HL-60 (cell line): ENCODE results near the gene SYCN.

Experiments
- DNase-seq, 2 experiments: peaks; one replicate each; pipeline ENCODE4 v3.0.0-alpha.2; 2010 to 2020; ENCODE audit warnings: low read depth in 1 of 2, low spot score in 1 of 2
- H3K27ac ChIP-seq: fragments of 250-450 bp; sonication (Bioruptor Pico); replicated peaks from 2 replicates; pipeline ENCODE4 v1.5.1; 2020; ENCODE audit warnings: mild to moderate bottlenecking, moderate library complexity
- H3K27me3 ChIP-seq: fragments of 250-450 bp; sonication (Bioruptor Pico); 2 replicates; pipeline ENCODE4 v1.5.1; 2021; ENCODE audit warnings: mild to moderate bottlenecking, moderate library complexity; ENCODE audit not compliant: insufficient read depth, poor library complexity, severe bottlenecking
- H3K4me3 ChIP-seq: replicated peaks from 2 replicates; pipeline ENCODE4 v1.5.1; 2011; ENCODE audit warnings: mild to moderate bottlenecking, control low read depth, low read length; ENCODE audit not compliant: insufficient read depth
- CTCF ChIP-seq: IDR thresholded peaks from one replicate; pipeline ENCODE4 v1.5.1; 2011; ENCODE audit warnings: low read length, control low read depth, inconsistent platforms; ENCODE audit not compliant: insufficient read depth
- GABPA ChIP-seq: IDR thresholded peaks from 2 replicates; pipeline ENCODE4 v1.6.1; 2012; ENCODE audit warnings: low read depth
- POLR2AphosphoS5 ChIP-seq: IDR thresholded peaks from 2 replicates; pipeline ENCODE4 v1.6.1; 2012; ENCODE audit warnings: low read depth
- REST ChIP-seq: IDR thresholded peaks from 2 replicates; pipeline ENCODE4 v1.6.1; 2012; ENCODE audit warnings: low read depth; ENCODE audit not compliant: insufficient replicate concordance
- SPI1 ChIP-seq: IDR thresholded peaks from 2 replicates; pipeline ENCODE4 v1.6.1; 2012; ENCODE audit warnings: low read depth, mild to moderate bottlenecking, borderline replicate concordance

The SYCN gene

GRCh38 chr19:39160889-39161672, 43.0 kb downstream of the SYCN start:
- no peak overlapping the region for H3K4me3 ChIP-seq
- no peak overlapping the region for H3K27ac ChIP-seq
- no peak for DNase-seq
- no peak for TF ChIP-seq GABPA
- no peaks in the 10 kb centered on the region for H3K27me3 ChIP-seq

- DNase-seq = no peak
- TF ChIP-seq POLR2AphosphoS5 (no peak), SPI1 (no peak), GABPA (no peak), CTCF (no peak), REST (no peak)
- no peak overlapping the region for H3K27ac ChIP-seq
- no peak overlapping the region for H3K4me3 ChIP-seq
- H3K27me3 ChIP-seq = no peaks in the 10 kb centered on the region
These were observed 43.6 kb downstream of the SYCN start for GRCh38 chr19:39160523-39160861.

GRCh38 chr19:39158646-39159260, 45.3 kb downstream of the SYCN start:
- TF ChIP-seq REST (no peak), GABPA (no peak)
- no peak overlapping the region for H3K4me3 ChIP-seq

GRCh38 chr19:39157997-39158389, 46.1 kb downstream of the SYCN start:
- no peak for DNase-seq
- no peak for TF ChIP-seq REST
- no peak for TF ChIP-seq SPI1
- TF ChIP-seq CTCF = no peak
- TF ChIP-seq POLR2AphosphoS5 = no peak
- TF ChIP-seq GABPA = no peak
- Histone ChIP-seq H3K27ac (no peak overlapping the region), H3K4me3 (no peak overlapping the region), H3K27me3 (no peaks in the 10 kb centered on the region)

More at GRCh38 chr19:39158646-39159260, 45.3 kb downstream of the SYCN start:
- DNase-seq = no peak
- no peak overlapping the region for H3K27ac ChIP-seq
- no peaks in the 10 kb centered on the region for H3K27me3 ChIP-seq
